AG08395 (cell line): ENCODE results near the gene MYMX.

Experiments used
- DNase-seq: peaks from one replicate; pipeline ENCODE4 v3.0.0; 2012; ENCODE audit warnings: mixed read lengths, low spot score

MYMX gene

DNA sequence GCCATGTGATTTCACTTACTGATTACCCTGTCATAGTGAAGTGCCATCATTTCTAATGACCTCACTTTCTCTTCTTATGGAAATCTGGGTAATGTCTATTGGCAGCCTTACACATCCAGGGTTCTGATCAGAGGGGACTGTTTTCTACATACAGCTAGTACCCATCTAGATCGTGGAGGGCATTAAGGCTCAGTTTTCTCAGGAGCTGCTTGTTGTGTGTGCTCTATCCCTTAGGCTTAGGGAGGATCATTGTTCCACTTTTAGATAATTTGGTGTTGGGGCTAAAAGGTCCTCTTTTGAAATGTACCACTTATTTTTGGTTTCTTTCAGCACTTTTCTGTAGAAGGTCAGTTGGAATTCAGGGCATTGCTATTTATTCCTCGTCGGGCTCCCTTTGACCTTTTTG is 34.0 kb downstream of the MYMX start:
- DNase-seq = no peak

DNA sequence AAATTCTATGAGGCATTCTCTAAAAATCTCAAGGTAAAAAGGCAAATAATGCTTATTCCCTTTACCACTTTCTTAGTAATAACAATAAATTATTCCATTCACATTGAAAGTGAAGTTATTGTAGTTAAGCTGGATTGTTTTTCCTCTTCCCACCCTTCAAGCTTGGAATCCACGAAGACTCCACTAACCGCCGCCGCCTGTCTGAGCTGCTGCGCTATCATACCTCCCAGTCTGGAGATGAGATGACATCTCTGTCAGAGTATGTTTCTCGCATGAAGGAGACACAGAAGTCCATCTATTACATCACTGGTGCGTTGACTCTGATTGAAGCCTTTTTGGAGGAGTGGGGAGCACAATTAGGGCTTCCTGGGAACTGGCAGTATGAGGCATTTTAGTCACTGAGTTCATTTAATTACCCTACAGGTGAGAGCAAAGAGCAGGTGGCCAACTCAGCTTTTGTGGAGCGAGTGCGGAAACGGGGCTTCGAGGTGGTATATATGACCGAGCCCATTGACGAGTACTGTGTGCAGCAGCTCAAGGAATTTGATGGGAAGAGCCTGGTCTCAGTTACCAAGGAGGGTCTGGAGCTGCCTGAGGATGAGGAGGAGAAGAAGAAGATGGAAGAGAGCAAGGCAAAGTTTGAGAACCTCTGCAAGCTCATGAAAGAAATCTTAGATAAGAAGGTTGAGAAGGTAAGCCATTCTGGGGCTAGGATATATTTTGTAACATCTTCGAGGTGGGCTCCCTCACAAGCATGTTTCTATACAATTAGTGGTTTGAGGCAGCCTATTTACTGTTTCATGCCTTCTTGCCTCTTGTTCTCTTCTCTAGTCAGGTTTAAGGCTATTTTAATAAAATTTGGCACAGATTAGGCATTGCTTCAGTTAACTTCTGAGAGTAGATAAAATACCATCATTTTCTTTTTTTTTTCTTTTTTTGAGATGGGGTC is 35.1 kb downstream of the MYMX start:
- DNase-seq = no peak

DNA sequence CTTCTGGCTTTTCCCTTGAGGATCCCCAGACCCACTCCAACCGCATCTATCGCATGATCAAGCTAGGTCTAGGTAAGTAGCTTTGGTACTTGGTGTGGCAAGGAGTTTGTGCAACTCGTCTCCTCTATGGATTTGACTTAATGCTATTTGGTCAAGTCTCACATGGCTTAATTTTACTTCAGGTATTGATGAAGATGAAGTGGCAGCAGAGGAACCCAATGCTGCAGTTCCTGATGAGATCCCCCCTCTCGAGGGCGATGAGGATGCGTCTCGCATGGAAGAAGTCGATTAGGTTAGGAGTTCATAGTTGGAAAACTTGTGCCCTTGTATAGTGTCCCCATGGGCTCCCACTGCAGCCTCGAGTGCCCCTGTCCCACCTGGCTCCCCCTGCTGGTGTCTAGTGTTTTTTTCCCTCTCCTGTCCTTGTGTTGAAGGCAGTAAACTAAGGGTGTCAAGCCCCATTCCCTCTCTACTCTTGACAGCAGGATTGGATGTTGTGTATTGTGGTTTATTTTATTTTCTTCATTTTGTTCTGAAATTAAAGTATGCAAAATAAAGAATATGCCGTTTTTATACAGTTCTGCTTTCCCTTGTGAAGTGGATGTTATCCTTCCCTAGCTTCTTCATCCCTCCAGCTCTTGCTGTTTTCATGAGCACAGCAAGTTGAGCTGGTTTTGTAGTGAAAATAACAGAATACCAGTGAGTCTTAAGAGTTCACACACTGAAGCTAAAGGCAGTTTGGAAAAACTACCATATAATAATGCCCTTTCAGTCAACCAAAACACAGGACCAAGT is 36.8 kb downstream of the MYMX start:
- no peak for DNase-seq

DNA sequence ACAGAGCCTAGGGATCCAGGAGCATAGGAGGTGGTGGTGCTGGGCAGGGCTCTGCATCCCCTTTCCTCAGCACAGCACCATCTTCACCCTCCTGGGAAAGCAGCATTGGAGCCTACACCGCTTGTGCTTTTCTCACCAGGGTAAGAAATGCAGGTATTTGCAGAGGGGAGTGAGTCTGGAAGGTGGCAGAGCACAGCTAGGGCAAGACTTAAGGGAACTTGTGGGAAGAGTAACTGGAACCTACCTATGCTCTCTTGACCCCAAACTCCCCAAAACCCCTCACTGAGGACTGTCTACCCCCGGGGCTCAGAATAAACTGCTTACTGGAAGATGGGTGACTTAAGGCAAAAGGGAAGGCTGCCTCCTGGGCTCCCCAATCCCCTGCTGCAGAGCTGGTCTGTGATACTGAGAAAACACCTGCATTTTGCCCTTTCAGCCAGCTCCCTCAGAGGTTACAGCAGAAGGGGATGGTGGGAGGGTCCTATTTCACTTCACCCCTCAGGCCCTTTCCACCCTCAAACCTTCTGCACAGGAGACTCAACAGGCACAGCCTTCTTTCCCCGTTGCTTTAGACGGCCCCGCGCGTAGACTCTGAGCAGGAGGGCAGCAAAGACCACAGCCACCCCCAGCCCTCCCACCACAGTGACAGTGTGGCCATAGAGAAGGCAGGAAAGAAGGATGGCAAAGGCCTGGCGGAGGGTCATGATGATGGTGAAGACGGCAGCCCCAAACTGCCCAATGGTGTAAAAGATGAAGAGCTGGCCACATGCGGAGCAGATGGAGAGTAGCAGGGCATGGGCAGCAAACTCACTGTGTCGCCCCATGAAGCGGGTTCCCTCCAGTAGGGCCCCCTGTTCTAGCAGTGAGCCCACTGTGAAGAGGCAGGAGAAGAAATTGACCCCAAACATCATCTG is 37.7 kb downstream of the MYMX start:
- no peak for DNase-seq

DNA sequence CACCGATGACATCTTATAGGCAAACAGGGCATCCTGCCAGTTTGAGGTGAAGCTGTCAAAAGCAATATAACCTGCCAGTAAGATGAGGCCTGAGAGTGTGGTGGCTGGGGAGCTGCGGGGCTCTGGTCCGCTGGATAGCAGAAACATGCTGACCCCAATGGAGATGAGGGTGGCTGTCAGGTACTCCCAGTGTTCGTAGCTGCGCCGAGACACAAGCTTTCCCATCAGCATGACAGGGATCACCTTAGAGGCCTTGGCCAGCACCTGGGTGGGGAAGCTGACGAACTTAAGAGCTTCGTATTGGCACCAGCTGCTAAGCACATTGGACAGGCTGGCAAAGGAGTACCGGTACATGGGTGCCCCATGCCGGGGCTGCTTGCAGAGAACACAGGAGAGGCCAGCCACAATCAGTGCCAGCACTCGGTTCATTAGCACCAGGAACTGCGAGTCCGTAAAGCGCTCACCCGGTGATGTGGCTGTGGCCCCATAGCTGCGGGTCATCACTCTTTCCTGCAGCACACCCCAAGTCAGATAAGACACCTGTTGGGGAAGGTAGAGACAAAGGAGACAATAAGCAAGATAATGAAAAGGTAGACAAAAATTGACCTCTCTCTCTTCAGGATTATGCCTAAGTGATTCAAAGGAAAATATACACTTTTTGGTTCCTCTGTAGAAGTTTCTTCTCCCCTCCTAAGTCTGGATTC is 38.5 kb downstream of the MYMX start:
- DNase-seq = no peak

DNA sequence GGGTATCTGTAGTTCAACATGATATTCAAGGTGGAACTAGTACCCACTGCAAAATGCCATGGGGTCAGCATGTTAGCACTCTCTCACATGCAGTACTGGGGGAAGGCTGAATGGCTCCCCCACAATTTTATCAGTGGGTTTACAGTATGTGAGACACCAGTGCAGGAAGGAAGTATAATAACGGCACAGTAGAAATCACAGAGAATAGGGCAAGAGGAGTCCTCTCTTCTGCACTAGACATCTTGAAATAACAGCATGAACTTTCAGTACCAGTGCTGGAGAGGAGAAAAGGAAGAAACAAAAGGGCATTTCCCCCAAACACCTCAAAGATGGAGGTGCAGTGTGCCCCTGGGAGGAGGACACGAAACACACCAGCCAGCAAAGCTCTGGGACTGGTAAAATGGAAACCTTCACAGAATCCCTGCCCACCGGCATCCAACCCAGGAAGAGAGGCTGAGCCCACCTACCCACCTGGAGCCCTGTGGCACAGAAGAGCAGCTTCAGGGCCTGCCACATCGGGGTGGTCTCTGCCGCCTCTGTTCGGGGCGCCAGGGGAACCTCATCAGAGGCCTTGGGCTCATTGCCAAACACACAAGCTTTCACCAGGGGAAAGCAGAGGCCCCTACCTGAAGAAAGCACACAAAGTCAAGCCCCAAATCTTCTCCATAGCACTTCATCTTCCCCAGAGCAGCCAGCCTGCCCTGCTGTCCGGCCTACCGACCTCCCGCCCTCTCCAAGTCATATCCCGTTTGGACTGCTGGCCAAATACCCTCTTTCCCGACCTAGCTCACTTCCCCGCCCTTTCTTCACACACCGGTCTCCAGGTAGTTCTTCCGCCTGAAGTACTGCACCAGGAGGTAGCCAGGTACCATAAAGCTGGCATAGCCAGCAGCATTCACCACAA is 39.4 kb downstream of the MYMX start:
- no peak for DNase-seq

DNA sequence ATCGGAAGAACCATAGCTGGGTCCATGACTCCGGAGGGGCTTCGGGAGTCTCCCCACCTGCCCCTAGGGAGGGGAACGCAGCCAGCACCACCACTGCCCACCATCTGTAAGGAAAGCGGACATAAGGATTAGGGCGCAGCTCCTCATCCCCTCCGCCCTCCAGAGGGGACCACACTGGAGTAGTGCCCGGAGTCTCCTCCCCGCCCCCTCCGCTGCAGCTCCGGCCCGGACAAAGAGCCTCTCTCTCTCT is 40.0 kb downstream of the MYMX start:
- DNase-seq = no peak

DNA sequence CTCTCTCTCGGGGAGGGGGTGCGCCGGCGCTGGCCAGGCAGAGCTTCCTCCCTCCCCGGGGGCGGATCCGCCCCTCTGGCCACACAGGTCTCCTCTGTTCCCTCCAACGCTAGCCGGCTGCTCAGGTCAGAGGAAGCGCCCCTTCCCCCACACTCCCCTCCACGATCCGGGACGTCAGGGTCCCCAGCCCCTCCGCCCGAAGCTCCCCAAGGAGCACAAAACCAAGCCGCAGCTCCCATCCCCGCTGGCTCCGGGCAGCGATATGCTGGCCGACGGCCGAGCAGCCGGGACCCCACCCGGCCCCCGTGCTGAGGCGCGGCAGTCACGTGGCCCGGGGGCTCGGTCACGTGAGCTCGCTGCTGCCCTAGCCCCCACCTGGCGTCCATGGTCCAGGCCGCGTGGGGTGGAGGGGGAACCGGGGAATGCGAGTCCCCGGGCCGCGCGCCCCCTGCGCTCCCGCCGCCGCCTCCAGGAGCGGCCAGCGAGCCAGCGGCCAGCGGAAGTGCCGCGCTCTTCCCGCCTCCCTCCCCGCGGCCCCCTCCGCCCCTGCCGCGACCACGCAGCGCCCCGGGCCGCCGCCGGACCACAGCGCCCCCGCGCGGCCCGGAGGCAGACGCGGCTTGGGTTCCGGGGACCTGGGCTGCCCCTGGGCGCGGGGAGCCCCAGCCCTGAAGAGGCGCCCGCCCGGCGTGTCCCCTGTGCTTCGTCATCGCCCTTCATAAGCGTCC is 40.5 kb downstream of the MYMX start, which contains the start of gene SLC35B2:
Gene SLC35B2 (minus strand): TSS at position 504 of the 728 bp plus-strand sequence. CDS start 118 bp downstream, at position 386.
- peak; percentile 88 for DNase-seq

DNA sequence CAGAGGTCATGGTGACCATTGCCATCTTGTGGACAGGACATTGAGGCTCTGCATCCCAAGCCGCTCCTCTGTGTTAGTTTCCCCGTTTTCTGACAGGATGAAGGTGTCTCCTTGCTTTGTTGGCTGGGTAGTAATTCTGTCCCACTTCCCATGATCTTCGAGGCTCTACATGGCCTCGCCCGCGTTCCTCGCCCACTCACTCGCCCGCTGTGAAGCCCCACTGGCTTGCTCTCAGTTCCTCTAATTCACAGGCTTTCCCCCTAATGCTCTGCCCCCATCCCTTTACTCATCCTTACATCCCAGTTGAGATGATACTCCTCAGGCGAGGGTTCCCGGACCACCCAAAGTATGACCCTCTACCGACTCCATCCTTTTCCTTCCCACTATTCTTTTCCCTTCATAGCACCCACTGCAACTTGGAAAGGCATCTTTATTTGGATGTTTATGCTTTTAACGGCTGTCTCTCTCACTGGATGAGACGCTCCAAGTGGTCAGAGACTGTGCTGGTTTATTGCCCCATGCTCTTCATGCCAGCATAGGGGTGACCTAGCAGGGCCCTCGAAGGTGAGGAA is 41.1 kb downstream of the MYMX start:
- DNase-seq = no peak

DNA sequence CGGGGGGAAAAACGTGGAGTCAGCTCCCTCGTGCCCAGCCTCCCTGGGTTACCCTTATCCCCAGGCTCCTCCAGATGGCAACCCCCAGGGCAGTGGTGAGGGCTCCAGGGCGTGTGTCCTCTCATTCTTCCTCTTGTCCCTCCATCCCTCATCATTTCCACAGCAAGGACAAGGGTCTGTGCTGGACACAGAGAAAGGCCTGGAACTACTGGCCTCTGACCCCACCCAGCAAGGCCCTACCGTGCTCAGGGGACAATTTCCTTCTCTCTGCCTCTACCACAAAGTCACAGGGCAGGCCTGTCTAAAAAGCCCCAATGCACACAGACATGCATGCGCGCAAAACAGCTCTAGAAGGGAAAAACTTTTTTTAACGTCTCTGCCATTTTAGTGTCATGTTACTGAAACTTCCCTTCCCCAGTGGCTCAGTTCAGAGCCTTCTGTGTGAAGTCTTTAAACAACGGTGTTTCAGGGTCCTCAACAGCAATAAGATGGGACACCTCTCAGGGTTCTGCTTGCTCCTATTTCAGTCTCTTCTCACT is 41.7 kb downstream of the MYMX start:
- DNase-seq = no peak

DNA sequence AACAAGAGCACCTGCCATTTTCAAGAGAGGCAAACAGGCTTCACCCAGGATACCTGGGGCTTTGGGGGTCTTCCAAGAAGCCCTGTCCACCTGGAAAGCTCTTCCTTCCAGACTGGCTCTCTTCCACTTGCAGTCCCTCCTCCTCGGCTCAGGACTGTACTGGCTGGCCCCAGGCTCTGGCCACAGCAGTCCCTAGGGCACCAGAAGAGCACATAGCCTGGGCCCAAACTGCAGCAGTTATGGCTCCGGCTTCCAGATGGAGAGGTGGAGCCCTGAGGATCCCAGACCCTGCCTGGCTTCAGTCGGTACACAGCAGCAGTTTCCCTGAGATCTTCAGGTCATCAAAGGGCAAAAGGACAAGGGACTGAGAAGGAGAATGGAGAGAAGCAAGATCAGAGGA is 42.2 kb downstream of the MYMX start:
- no peak for DNase-seq

DNA sequence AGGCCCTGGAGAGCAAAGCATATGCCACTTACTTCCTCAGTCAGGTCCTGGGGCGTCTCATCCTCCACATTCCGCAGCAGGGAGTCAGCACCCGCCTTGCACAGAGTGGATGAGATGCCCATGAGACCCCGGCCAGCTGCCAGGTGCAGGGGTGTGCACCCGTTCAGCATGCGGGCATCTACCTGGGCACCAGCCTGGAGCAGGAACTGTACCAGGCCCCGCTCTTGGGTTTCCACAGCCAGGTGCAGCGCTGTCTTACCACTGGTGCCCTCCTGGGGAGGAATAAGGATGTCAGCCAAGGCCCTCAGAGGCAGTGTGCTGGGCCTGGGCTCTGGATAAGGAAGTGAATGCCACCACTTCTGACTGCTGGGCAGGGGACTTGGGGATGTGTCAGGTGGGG is 43.3 kb downstream of the MYMX start:
- no peak for DNase-seq

DNA sequence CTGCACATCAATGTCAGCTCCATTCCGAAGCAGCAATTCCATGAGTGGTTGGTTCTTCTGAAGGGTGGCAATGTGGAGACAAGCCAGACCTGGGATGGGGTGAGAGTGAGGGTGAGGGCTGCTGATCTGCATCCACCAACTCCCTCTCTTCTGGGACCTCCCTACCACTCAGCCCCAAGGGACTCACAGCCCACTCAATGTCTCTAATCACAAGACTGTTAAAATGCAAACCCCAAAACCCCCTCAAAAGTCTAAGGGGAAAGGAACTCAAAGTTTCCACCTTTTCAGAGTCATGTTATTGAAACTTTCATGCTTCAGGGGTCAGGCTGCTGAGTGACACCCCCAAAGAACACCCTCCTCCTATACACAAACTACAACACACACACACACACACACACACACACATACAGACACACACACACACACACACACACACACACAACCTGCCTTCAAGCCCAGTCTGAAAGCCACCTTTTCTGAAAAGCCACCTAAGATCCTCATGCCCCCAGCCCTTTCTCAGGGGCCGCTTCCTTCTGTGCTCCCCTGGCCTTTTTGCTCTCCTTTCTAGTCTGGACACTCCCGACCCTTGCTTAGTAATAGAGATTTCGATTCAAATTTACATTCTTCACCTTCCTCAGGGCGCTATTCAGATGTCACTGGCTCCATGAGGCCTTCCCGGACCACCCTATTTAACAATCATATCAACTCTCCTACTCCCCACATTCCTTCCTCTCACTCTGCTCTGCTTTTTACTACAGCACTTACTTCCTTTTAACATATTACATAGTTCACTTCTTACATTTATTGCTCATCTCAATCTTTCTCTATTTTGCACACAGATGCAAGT is 43.9 kb downstream of the MYMX start:
- DNase-seq = no peak

DNA sequence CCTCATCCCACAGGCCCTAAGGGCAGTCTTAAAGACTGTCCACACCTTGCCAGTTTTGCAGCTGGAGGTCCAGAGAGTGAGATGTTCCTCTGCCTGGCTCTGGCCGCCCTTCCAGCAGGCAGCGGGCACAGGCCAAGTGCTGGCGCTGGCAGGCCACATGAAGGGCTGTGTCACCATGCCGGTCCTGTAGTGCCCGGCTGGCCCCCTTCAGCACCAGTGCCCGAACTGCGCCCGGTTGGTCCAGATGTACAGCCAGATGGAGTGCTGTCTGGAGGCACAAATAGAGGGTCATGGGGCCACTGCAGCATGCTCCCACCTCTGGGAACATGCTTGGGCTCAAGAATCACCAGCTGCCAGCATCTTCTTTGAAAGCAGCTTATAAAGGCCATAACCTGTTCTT is 44.9 kb downstream of the MYMX start:
- no peak for DNase-seq

DNA sequence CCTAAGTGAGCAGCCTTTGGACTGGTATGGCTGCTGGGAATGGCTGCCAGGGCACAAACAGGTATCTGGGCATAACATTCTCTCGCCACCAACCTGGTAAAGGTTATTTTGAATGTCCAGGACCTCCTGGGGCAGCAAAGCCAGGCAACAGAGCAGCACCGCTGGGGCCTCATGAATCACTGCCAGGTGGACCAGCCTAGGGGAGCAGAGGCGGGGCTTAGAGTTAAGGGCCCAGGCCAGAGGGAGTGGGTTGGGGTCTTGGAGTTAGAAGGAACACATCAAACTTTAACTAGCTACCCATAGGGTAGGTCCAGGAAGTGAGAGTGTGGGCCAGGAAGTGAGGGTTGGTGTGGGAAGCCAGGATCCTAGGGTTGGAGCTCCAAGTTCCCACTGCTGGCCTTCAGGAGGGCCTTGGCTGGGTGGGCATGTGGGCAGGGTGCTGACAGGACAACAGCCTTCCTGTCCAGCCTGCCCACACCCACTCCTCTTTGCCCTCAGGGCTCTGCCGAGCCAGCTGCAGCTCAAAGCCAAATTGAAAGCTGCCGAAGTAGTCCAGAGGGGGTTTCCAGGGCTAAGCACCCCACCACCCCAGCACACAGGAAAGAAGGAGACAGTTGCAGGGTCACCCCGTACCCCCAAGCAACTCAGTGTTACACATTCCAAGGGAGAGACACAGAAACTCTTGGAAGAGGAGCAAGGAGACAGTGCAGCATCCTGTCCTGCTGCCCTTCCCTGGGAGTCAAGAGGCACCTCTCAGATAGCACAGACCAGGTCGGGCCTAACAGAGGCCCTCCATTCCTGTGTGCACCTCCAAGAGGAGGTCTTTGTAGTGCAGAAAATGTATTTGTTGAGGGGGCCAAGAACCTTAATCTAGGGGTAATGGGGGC is 46.0 kb downstream of the MYMX start:
- no peak for DNase-seq

DNA sequence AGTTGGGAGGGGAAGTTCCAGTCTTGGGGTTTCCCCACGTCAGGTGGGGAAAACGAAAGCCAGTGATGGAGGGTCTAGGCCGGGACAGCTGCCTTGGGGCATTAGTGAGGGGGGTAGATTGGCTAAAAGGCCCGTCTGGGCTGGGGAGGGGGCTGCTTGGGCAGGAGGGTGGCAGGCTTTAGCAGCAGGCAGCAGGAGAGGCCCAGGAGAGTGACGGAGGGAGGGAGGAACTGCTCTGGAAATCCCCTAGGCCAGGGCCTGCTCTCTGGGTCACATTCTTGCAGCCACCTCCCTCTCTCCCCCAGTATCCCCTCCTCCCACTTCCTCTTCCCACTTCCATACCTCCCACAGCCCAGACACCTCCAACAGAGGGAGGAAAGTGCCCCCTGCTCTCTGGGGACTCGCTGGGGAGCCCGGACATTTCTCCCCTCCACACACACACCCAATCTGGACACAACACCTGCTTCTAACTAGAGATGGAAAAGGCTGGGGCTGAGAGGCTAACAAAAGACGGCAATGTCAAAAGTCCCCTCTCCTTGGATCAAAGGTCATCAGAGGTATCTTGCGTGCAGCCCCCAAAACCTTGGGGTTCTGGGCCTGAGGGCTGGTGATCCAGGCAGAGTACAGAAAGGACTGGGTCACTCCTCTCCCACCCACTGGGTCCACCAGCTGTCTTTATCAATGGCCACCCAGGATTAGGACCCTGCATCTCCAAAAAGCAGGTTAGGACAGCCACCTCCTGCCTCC is 46.8 kb downstream of the MYMX start:
- no peak for DNase-seq
